GM18951 (cell line): Measurements from ENCODE around the gene EFNA5.
"Not testable (repeated sequence)": the region's sequence is repeated elsewhere in the genome, so short reads cannot be mapped to it uniquely, and the experiment has no call there.

ENCODE experiments used
- POLR2A ChIP-seq: IDR thresholded peaks from 4 replicates; pipeline ENCODE4 v1.6.1; 2011; ENCODE audit warnings: mild to moderate bottlenecking; ENCODE audit not compliant: insufficient read length, insufficient read depth; ENCODE audit errors: extremely low read depth
- in situ Hi-C: fragments of 300-500 bp; cut with MboI; formaldehyde crosslinking; loops from one replicate; pipeline ENCODE4 v1.12.0; 2022; ENCODE audit warnings: low sequenced_read_pairs, mixed read lengths, inconsistent platforms; ENCODE audit not compliant: unreplicated experiment

The EFNA5 gene

DNA sequence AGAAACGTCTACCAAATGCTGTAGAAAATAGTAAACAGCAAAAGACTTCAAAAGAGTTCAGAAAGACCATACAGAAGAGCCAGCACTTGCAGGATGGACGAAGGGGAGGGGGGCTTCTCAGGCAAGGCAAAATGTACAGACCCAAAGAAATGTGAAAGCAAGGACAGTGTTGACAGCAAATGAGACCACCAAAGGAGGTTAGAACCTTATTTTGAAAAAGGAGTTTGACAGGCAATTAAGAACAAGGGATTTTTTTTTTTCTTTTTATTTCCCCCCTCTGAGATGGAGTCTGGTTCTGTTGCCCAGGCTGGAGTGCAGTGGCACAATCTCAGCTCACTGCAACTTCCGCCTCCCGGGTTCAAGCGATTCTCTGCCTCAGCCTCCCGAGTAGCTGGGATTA is 223.2 kb downstream of the EFNA5 start:
- TF ChIP-seq POLR2A = no peak
- in situ Hi-C loops = no loop called here

DNA sequence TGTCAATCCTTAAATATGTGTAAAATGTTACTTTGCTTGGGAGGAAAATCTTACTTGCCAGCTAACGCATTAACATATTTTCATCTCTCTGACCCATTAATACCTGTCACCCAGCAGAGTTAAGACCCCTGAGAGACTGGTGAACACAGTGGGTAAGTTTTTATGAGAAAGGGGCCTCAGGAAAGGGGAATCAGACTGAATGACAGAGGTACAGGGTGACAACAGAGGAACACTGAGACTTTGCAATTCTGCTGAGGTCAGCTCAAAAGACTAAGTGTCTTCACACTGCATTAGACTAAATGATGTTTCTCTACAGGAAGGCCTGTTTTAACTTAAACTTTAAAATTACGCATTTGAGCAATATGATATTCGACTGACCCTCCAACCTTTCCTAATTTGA is 223.8 kb downstream of the EFNA5 start:
- in situ Hi-C loops = no loop called here
- TF ChIP-seq POLR2A = no peak

DNA sequence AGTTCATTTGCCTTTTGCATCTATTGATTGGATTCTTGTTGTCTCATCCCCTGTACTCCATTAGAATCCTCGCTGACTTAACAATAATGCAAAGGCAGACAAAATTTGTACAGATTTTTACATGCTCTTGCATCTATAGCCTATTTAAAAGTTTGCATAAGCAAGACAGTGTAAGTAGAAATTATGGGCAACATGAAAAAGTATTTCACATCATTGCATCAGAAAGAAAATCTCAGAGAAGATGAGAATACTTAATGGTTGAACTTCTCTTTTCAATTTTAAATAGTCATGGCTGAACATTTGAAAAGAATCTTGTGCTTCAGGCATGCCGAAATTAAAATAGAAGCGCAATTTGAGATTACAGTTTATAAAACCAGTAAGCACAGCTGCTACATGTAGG is 226.4 kb downstream of the EFNA5 start:
- TF ChIP-seq POLR2A = no peak
- in situ Hi-C loops = no loop called here

DNA sequence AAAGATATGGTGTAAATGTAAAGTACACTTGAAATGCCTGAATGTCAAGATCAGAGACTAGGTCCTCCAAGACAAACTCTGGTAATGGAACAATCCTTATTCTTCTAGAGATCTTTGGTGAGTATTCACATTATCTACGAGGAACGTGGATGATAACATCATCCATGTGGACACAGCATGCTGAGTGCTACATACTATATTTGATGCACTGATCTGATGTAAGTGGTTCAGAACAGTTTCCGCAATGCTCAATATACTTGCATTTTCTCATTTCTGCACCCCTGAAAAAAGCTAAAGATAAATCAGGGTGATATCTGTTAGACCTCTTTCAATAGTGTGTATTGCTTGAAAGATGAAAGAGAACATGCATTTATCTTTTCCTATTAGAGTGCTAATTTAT is 226.8 kb downstream of the EFNA5 start:
- in situ Hi-C loops = no loop called here
- no peak for TF ChIP-seq POLR2A

DNA sequence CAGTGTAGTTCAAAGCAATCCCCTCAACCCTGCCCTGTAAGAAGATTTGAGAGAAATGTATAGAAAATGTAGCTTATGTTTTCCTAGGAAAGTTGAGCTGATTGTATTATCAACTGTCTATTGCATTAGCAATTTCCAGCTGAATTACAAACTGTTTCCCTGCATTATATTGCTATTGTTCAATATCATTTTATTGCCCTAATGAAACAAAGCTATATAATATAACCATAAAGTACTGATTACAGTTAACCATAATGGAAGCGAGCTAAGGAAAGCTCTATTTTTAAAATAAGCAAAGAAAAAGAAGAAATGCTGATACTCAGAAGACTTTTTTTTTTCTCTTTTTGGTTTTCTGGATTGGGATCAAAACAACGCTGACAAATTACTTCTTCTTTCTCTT is 228.3 kb downstream of the EFNA5 start:
- in situ Hi-C loops = no loop called here
- no peak for TF ChIP-seq POLR2A

DNA sequence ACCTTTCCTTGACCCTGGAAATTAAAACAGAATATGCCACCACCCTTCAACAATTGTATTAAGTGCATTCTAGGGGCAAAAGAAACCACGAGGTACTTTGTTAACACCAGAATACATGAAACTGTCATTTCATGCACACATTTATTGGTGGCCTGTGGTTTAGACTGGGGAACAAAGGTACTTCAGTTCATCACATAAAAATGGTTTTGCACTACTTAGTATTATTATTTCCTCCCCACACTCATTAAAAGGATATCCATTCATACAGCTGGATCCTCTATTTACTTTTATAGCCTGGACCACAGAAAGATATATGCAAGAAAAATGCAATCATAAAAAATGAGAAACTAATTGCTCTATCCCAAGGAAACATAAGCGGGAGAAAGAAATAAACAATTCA is 230.9 kb downstream of the EFNA5 start:
- in situ Hi-C loops = no loop called here

DNA sequence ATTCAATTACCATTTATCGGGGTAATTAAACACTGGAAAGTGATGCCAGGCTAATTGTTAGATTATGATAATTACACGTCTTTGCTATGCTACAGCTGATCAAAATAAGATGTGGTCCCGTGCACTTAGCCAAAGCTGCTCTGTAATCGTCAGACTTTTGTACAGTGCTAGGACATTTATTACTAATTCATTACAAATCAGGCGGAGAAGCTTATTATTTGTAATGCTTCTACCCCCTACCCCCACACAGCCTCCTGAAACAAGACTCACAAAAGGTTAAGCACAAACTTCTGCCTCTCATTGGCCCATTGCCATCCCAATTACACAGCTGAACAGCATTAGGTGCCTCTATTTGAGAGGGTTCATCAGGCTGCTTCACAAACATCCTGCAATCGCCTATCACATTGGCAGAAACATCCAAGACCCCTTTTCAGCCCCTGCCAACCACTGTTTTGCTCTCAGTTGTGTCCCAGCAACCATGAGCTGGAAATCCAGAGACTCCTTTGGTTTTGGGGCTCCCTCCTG is 232.7 kb downstream of the EFNA5 start:
- no peak for TF ChIP-seq POLR2A
- in situ Hi-C loops = no loop called here

More for the DNA sequence above, 230.9 kb downstream of the EFNA5 start:
- TF ChIP-seq POLR2A = no peak

DNA sequence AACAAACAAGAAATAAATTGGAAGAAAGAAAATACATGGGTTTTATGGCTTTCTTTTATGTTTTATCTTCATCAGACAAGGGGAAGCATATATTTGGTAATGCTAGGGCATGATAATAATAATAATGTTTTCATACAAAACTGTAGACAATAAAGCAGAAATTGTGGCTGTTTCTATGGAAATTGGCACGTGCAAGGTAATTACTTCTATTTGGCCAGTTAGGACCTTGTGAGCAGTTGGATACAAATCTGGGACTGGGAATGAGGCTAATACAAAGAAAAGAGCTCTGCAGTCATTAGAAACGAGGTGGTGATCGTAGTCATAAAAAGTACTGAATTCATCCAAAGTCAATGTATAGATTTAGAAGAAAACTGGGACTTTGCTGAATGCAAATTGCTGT is 233.6 kb downstream of the EFNA5 start:
- in situ Hi-C loops = no loop called here
- no peak for TF ChIP-seq POLR2A

DNA sequence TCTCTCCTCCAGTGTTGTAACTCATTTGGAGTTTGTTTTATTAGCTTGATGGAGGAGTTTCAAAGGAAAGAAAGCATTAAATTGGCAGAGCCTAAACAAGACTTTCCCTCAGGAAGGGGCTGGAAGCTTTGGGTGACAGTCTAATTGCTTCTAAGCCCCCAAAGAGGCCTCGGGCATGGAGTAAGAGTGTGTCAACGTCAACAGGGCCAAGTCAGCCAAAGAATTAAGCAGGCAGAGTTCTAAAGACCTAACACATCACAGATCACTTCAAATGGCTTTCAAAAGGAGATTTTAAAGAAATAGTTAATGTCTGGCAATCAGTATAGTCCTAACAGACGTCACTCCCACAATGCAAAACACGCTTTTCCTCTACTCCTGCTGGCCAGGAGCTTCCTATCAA is 234.5 kb downstream of the EFNA5 start:
- in situ Hi-C loops = no loop called here
- TF ChIP-seq POLR2A = no peak

DNA sequence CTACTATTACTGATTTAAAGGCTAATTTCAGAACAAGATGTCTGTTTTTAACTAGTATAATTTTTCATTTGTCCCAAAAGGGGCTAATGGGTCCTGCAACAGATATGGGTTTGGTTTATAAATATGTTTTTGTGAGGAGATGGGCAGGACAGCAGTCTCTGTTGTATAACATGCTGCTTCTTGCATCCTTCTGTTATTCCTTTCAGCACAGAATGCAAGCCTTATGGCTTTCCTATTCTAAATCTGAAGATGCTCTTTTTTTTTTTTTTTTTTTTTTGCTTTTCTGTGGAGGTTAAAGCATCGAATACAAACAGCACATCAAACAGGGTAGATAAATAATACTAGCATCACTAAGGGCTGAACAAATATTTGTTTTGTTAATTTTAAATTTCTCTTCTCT is 235.7 kb downstream of the EFNA5 start:
- no peak for TF ChIP-seq POLR2A
- in situ Hi-C loops = no loop called here

DNA sequence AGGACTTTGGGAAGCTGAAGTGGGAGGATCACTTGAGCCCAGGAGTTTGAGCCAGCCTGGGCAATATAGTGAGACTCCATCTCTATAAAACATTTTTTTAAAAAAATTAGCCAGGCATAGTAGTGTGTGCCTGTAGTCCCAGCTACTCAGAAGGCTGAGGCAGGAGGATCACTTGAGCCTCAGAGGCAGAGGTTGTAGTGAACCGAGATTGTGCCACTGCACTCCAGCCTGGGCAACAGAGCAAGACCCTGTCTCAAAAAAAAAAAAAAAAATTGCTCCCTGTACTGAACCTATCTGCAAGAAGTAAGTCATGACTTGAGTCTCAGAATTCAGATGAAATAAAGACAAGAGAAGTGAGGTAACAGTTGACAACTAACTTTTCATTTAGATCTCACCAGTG is 237.1 kb downstream of the EFNA5 start:
- in situ Hi-C loops = not testable (repeated sequence)

DNA sequence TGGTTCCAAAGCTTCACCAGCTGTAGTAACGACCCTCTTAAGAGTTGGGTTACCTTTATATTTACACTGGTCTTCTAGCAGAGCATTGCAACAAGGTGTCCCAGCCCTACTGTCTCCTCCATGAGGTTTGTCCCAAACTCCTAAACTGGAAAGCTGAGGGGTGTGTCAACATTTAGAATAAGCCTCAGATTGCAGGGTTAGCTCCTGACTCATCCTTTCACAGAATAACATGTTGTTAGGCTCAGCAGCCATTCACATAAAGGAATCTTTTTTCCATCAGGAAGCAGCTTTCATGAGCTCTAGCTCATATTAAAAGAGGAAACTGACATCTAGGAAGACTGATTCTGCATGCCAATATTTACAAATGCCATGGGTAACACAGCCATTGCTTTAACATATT is 238.7 kb downstream of the EFNA5 start:
- in situ Hi-C loops = no loop called here
- no peak for TF ChIP-seq POLR2A

DNA sequence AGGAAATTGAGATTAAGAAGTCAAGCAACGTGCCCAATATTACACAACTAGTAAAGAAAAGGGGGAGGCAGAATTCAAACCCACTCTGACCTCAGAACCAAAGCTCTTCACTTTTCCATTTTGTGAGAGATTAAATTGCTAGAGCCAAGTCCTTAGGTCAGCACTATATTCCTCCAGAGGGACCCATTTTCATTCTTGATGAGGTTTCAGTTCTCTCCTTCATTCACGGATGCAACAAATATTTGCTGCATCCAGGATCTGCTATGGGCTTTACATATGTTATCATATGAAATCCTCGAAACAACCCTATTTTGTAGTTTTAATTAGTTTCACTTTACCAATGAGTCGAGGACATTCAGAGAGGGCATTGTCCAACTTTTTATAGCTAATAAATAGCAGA is 239.2 kb downstream of the EFNA5 start:
- TF ChIP-seq POLR2A = no peak
- in situ Hi-C loops = no loop called here

DNA sequence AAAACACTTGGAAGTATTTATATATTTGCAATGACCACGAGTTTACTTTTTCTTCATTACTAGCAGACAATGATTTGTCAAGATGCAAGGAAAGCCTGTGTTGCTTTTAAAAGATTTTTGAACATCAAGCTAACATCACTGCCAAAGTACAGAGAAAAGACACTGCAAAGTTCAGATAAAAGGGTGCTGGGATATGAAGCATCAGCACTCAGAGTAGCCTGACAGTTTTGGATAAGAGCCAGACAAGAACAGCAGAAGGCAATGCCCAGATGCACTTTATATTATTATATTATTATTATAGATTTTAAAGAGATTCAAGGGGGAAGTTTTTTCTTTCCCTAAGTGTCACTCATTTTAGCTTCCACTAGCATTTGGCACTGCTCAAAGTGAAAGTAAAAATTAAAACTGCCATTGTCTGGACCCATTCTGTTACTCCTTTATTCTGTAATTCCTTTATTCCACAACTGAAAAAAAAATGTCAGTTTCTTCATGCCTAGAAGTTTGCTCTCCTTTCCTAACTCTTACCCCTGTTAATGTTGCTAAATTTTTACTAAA is 240.6 kb downstream of the EFNA5 start:
- in situ Hi-C loops = no loop called here
- no peak for TF ChIP-seq POLR2A

DNA sequence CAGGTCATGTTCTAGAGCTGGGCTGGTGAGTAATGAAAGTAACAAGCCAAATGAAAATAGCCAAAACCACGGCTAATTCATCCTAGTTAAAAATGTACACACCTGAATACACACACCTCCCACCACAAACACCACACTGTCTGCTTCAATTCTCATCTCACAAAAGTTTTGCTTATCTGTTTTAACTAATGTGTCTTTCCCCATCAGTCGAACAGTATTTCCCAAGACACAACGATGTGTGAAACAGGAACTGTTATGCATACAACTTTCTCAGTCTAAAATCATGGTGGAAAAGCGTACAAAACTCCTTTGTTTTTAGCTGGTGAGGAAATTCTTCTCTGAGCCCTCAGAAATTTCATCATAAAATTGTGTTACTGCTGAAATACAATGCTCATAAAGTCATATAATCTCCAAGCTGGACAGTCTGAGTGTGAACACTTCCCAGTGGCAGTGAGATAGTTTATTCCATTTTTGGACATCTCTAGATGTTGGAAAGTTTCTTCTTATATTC is 242.4 kb downstream of the EFNA5 start:
- no peak for TF ChIP-seq POLR2A
- in situ Hi-C loops = no loop called here
